Liver (tissue), 3 donors: ENCODE measurements around the gene PTTG2.

Source experiments
- CTCF ChIP-seq: fragments of 150-350 bp; IDR thresholded peaks from 2 replicates; pipeline ENCODE4 v1.5.1; 2017; ENCODE audit warnings: improper control_type of control experiment, low read depth, low read length; ENCODE audit not compliant: missing input control
- JUND ChIP-seq, 2 donors: IDR thresholded peaks; 2 replicates each; pipeline ENCODE4 v1.6.1; 2016; ENCODE audit warnings: antibody characterized with exemption in 2 of 2
- NR2F2 ChIP-seq: IDR thresholded peaks from 2 replicates; pipeline ENCODE4 v1.6.1; 2016; ENCODE audit warnings: antibody characterized with exemption
- YY1 ChIP-seq: IDR thresholded peaks from 2 replicates; pipeline ENCODE4 v1.6.1; 2016; ENCODE audit warnings: antibody characterized with exemption, mild to moderate bottlenecking
- donor health status: healthy.
- donor health status: healthy.

DNA sequence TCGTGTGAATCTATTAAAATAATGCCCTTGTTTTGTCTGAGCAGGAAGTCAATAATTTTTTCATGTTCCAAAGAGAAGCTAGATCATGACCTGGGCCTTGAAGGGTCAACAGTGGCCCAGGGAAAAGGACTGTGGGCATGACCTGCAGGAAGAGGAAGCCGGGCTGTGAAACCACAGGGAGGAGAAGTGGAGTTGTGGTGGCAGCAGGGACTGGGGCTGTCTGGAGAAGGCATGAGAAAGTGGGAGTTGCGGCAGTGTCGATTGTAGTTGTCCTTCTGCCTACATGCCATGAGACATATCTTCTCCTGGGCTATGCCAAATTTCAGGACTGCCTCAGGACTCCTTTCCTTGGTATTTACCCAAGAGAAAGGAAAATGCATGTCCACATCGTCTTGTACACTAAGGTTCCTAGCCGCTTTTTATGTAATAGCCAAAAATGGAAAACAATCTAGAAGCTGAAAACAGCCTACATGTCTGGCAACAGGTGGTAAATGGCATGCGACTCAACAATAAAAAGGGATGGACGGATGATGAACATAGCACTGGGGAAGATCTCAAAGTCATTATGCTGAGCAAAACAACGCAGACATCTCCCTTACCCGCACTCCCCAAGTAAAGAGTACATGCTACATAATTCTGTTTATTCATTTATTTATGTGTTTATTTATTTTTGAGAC, 13.6 kb upstream of the PTTG2 start:
- TF ChIP-seq JUND (IDR thresholded peaks at IDR 0.05): no peak
- no peak for TF ChIP-seq CTCF
- no peak for TF ChIP-seq YY1
- TF ChIP-seq NR2F2: peak; percentile 28
